ENCODE data around the gene TMEM14B.
A peak's percentile ranks its signal among the peaks of the same experiment; 100 is the strongest.

GRCh38 chr6:10801224-10801848 is 53.7 kb downstream of the TMEM14B start:
- TF ChIP-seq, protein P1, sequence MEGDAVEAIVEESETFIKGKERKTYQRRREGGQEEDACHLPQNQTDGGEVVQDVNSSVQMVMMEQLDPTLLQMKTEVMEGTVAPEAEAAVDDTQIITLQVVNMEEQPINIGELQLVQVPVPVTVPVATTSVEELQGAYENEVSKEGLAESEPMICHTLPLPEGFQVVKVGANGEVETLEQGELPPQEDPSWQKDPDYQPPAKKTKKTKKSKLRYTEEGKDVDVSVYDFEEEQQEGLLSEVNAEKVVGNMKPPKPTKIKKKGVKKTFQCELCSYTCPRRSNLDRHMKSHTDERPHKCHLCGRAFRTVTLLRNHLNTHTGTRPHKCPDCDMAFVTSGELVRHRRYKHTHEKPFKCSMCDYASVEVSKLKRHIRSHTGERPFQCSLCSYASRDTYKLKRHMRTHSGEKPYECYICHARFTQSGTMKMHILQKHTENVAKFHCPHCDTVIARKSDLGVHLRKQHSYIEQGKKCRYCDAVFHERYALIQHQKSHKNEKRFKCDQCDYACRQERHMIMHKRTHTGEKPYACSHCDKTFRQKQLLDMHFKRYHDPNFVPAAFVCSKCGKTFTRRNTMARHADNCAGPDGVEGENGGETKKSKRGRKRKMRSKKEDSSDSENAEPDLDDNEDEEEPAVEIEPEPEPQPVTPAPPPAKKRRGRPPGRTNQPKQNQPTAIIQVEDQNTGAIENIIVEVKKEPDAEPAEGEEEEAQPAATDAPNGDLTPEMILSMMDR (tag by site-specific recombination; IDR thresholded peaks at IDR 0.05) = peak; percentile 32; the same call in 1 of the 2 replicates
- TF ChIP-seq ZFHX2 (tag by site-specific recombination; conservative IDR thresholded peaks at IDR 0.05) = no peak
- no peak for TF ChIP-seq ZBTB10 (tag by site-specific recombination; IDR thresholded peaks at IDR 0.05)
- TF ChIP-seq ZBTB7A (tag by site-specific recombination; IDR thresholded peaks at IDR 0.05; ENCODE audit: low read depth) = no peak
- no peak for TF ChIP-seq RBAK (tag by site-specific recombination; IDR thresholded peaks at IDR 0.05)
- no peak for TF ChIP-seq ZBTB21 (tag by site-specific recombination; IDR thresholded peaks at IDR 0.05)

Measured in HEK293 (cell line).